ENCODE results near the gene RNF38. TPM values are rescaled to one million over a fixed set of nuclear protein-coding genes. Genes with fewer than 3 reads are reported as not detected.
A peak's percentile ranks its signal among the peaks of the same experiment; 100 is the strongest.

RNF38 gene
- polyA plus RNA-seq, 4 donors, result 6.0 to 22.6 (median 8.1) TPM

- DNase-seq (no peak), FAIRE-seq (no peak)
- Histone ChIP-seq H3K27me3 (ENCODE audit: control insufficient read depth in 3 of 3, insufficient read depth in 3 of 3, low read length in 3 of 3) (no peaks in the 10 kb centered on the region), H3K9me3 (ENCODE audit: control insufficient read depth in 2 of 2, insufficient read depth in 1 of 2, low read depth in 1 of 2, low read length in 1 of 2) (no peaks in the 10 kb centered on the region), H3K4me1 (ENCODE audit: control insufficient read depth in 3 of 3, insufficient read depth in 2 of 3, low read depth in 1 of 3, low read length in 2 of 3) (no peaks in the 10 kb centered on the region), H3K27ac (ENCODE audit: low read depth in 1 of 3, low read length in 2 of 3) (no peak overlapping the region), H3K36me3 (ENCODE audit: control insufficient read depth in 3 of 3, insufficient read depth in 2 of 3, low read depth in 1 of 3, low read length in 3 of 3) (peaks cover 16 to 20% (median 19%) of the 10 kb centered on the region in 3 donors), H3K4me3 (ENCODE audit: low read depth in 1 of 3, low read length in 3 of 3) (no peak overlapping the region)
- WGBS, 3 donors, result 95 to 98% (median 97%) methylated on average over 1 of the region's 1 CpG
Observed at GRCh38 chr9:36337865-36338264, 62.2 kb downstream of the RNF38 start.

- Histone ChIP-seq H3K4me1 (ENCODE audit: control insufficient read depth in 3 of 3, insufficient read depth in 2 of 3, low read depth in 1 of 3, low read length in 2 of 3) (no peaks in the 10 kb centered on the region), H3K9me3 (ENCODE audit: control insufficient read depth in 2 of 2, insufficient read depth in 1 of 2, low read depth in 1 of 2, low read length in 1 of 2) (no peaks in the 10 kb centered on the region), H3K27ac (ENCODE audit: low read depth in 1 of 3, low read length in 2 of 3) (no peak overlapping the region), H3K4me3 (ENCODE audit: low read depth in 1 of 3, low read length in 3 of 3) (no peak overlapping the region), H3K36me3 (ENCODE audit: control insufficient read depth in 3 of 3, insufficient read depth in 2 of 3, low read depth in 1 of 3, low read length in 3 of 3) (peaks cover 13 to 20% (median 18%) of the 10 kb centered on the region in 3 donors), H3K27me3 (ENCODE audit: control insufficient read depth in 3 of 3, insufficient read depth in 3 of 3, low read length in 3 of 3) (no peaks in the 10 kb centered on the region)
- no peak for FAIRE-seq
- 91 to 93% (median 92%) methylated on average over 2 of the region's 2 CpGs for WGBS, 3 donors
- DNase-seq, result no peak
Observed at GRCh38 chr9:36337002-36337401, 63.1 kb downstream of the RNF38 start.

GRCh38 chr9:36336131-36336907 lies 63.8 kb downstream of the RNF38 start:
- no peak overlapping the region for H3K4me3 ChIP-seq (ENCODE audit: low read depth in 1 of 3, low read length in 3 of 3)
- H3K4me1 ChIP-seq (ENCODE audit: control insufficient read depth in 3 of 3, insufficient read depth in 2 of 3, low read depth in 1 of 3, low read length in 2 of 3), result no peaks in the 10 kb centered on the region
- no peaks in the 10 kb centered on the region for H3K27me3 ChIP-seq (ENCODE audit: control insufficient read depth in 3 of 3, insufficient read depth in 3 of 3, low read length in 3 of 3)
- no peaks in the 10 kb centered on the region for H3K9me3 ChIP-seq (ENCODE audit: control insufficient read depth in 2 of 2, insufficient read depth in 1 of 2, low read depth in 1 of 2, low read length in 1 of 2)
- FAIRE-seq (no peak), DNase-seq (no peak)
- no peak overlapping the region for H3K27ac ChIP-seq (ENCODE audit: low read depth in 1 of 3, low read length in 2 of 3)
- 72 to 92% (median 91%) methylated on average over 3 of the region's 3 CpGs for WGBS, 3 donors
- H3K36me3 ChIP-seq (ENCODE audit: control insufficient read depth in 3 of 3, insufficient read depth in 2 of 3, low read depth in 1 of 3, low read length in 3 of 3), result peaks cover 13 to 17% (median 15%) of the 10 kb centered on the region in 3 donors

DNA sequence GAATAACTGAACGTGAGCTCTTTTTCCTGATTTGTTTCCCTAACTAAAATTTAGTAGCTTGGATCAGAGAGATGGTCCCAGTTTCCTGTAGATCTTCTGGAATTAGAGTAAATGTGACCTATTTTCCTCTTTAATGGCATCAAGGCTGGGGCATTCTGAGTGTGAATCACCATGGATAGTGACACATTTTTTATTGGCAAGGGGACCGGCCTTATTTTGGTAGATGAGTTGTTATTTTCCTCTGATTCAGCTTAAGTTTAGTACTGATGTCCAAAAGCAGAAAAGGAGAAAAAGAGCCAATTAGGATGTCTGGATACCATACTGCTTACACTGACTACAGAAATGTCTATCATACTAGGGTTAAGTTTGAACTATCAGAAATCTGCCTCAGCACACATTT lies 68.1 kb downstream of the RNF38 start:
- FAIRE-seq, result no peak
- WGBS, 3 donors, result 62 to 81% (median 81%) methylated on average over 2 of the region's 2 CpGs
- H3K36me3 ChIP-seq (ENCODE audit: control insufficient read depth in 3 of 3, insufficient read depth in 2 of 3, low read depth in 1 of 3, low read length in 3 of 3), result peaks cover 0 to 12% (median 2%) of the 10 kb centered on the region in 3 donors

DNA sequence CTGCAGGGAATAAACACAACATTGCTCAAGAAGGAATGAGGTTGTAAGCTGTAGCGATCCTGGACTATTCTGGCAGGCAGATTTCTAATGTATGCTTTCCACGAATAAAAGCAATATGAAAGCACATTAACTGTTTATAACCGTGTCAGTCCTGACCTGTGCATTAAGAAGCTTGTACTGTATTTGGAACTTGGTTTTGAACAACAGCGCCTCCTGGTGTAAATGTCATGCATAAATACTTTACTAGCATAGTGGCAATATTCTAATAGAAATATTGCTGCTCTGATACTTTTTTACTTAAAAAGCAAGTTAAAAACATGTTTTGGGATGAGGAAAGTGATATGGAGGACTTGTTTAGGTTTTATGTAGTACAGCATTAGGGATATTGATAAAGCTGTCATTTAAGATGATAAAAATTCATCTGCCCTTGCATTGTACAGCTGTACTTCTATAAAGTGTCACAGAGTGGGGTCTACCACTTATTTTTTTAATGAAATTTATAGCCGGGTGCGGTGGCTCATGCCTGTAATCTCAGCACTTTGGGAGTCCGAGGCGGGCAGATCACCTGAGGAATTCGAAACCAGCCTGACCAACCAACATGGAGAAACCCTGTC lies 71.2 kb downstream of the RNF38 start:
- Histone ChIP-seq H3K27me3 (ENCODE audit: control insufficient read depth in 3 of 3, insufficient read depth in 3 of 3, low read length in 3 of 3) (no peaks in the 10 kb centered on the region), H3K4me1 (ENCODE audit: control insufficient read depth in 3 of 3, insufficient read depth in 2 of 3, low read depth in 1 of 3, low read length in 2 of 3) (peaks cover 0 to 9% (median 0%) of the 10 kb centered on the region in 3 donors), H3K36me3 (ENCODE audit: control insufficient read depth in 3 of 3, insufficient read depth in 2 of 3, low read depth in 1 of 3, low read length in 3 of 3) (no peaks in the 10 kb centered on the region), H3K27ac (ENCODE audit: low read depth in 1 of 3, low read length in 2 of 3) (no peak overlapping the region), H3K9me3 (ENCODE audit: control insufficient read depth in 2 of 2, insufficient read depth in 1 of 2, low read depth in 1 of 2, low read length in 1 of 2) (peaks cover 0 to 1% of the 10 kb centered on the region in 2 donors), H3K4me3 (ENCODE audit: low read depth in 1 of 3, low read length in 3 of 3) (no peak overlapping the region)
- WGBS, 3 donors, result 33 to 35% (median 34%) methylated on average over 9 of the region's 9 CpGs
- FAIRE-seq (peak; percentile 26), DNase-seq (peak; percentile 79 to 83)

More for the DNA sequence above, 68.1 kb downstream of the RNF38 start:
- H3K4me1 ChIP-seq (ENCODE audit: control insufficient read depth in 3 of 3, insufficient read depth in 2 of 3, low read depth in 1 of 3, low read length in 2 of 3), result peaks cover 0 to 9% (median 0%) of the 10 kb centered on the region in 3 donors
- no peak for DNase-seq
- no peak overlapping the region for H3K27ac ChIP-seq (ENCODE audit: low read depth in 1 of 3, low read length in 2 of 3)
- no peak overlapping the region for H3K4me3 ChIP-seq (ENCODE audit: low read depth in 1 of 3, low read length in 3 of 3)
- H3K9me3 ChIP-seq (ENCODE audit: control insufficient read depth in 2 of 2, insufficient read depth in 1 of 2, low read depth in 1 of 2, low read length in 1 of 2), result no peaks in the 10 kb centered on the region
- H3K27me3 ChIP-seq (ENCODE audit: control insufficient read depth in 3 of 3, insufficient read depth in 3 of 3, low read length in 3 of 3), result no peaks in the 10 kb centered on the region

GRCh38 chr9:36325081-36325828 lies 74.8 kb downstream of the RNF38 start:
- Histone ChIP-seq H3K4me1 (ENCODE audit: control insufficient read depth in 3 of 3, insufficient read depth in 2 of 3, low read depth in 1 of 3, low read length in 2 of 3) (peaks cover 0 to 12% (median 0%) of the 10 kb centered on the region in 3 donors), H3K27me3 (ENCODE audit: control insufficient read depth in 3 of 3, insufficient read depth in 3 of 3, low read length in 3 of 3) (no peaks in the 10 kb centered on the region), H3K36me3 (ENCODE audit: control insufficient read depth in 3 of 3, insufficient read depth in 2 of 3, low read depth in 1 of 3, low read length in 3 of 3) (no peaks in the 10 kb centered on the region), H3K9me3 (ENCODE audit: control insufficient read depth in 2 of 2, insufficient read depth in 1 of 2, low read depth in 1 of 2, low read length in 1 of 2) (peaks cover 0 to 7% of the 10 kb centered on the region in 2 donors), H3K4me3 (ENCODE audit: low read depth in 1 of 3, low read length in 3 of 3) (no peak overlapping the region), H3K27ac (ENCODE audit: low read depth in 1 of 3, low read length in 2 of 3) (no peak overlapping the region)
- WGBS, 3 donors, result 92 to 94% (median 94%) methylated on average over 24 of the region's 24 CpGs
- no peak for DNase-seq
- FAIRE-seq, result no peak

DNA sequence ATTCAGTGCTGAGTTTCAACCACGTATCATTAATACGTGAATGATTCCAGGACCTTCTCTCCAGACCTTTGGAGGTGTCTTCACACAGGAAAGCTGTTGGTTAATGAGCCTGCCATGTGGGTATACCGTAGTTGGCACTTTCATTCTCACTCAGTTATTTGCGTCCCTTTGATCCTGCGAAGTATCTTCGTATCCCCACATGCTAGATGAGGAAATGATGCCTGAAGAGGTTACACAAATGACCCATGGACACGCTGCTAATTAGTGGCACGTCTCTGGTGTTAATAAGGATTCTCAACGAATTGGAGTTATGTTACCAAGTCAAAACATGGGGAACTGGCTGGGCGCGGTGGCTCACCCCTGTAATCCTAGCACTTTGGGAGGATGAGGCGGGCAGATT lies 76.1 kb downstream of the RNF38 start:
- DNase-seq, result no peak
- Histone ChIP-seq H3K36me3 (ENCODE audit: control insufficient read depth in 3 of 3, insufficient read depth in 2 of 3, low read depth in 1 of 3, low read length in 3 of 3) (no peaks in the 10 kb centered on the region), H3K27ac (ENCODE audit: low read depth in 1 of 3, low read length in 2 of 3) (no peak overlapping the region), H3K27me3 (ENCODE audit: control insufficient read depth in 3 of 3, insufficient read depth in 3 of 3, low read length in 3 of 3) (no peaks in the 10 kb centered on the region), H3K4me3 (ENCODE audit: low read depth in 1 of 3, low read length in 3 of 3) (no peak overlapping the region), H3K4me1 (ENCODE audit: control insufficient read depth in 3 of 3, insufficient read depth in 2 of 3, low read depth in 1 of 3, low read length in 2 of 3) (peaks cover 0 to 20% (median 0%) of the 10 kb centered on the region in 3 donors), H3K9me3 (ENCODE audit: control insufficient read depth in 2 of 2, insufficient read depth in 1 of 2, low read depth in 1 of 2, low read length in 1 of 2) (peaks cover 0 to 7% of the 10 kb centered on the region in 2 donors)
- 84 to 95% (median 87%) methylated on average over 12 of the region's 12 CpGs for WGBS, 3 donors
- FAIRE-seq, result no peak

DNA sequence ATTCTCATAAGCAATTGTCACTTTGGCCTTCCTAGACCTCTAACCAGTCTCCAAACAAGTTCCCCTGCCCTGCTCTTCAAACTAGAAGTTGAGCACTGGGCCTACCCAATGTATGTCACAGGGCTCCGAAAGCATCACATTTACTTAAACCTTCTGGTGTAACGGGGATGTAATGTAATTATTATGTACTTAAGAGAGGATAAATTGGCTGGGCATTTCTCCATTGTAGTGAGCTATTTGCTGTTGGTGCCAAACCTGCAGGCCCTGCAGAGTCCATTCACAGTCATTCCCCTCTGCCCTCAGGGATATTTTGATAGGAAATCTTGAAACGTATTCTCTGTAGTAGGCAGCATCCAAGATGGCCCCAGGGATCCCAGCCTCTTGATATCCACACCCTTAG lies 77.6 kb downstream of the RNF38 start:
- FAIRE-seq, result no peak

More for the DNA sequence above, 77.6 kb downstream of the RNF38 start:
- H3K36me3 ChIP-seq (ENCODE audit: control insufficient read depth in 3 of 3, insufficient read depth in 2 of 3, low read depth in 1 of 3, low read length in 3 of 3), result no peaks in the 10 kb centered on the region
- no peak overlapping the region for H3K4me3 ChIP-seq (ENCODE audit: low read depth in 1 of 3, low read length in 3 of 3)
- 61 to 63% (median 62%) methylated on average over 3 of the region's 3 CpGs for WGBS, 3 donors
- H3K27me3 ChIP-seq (ENCODE audit: control insufficient read depth in 3 of 3, insufficient read depth in 3 of 3, low read length in 3 of 3), result no peaks in the 10 kb centered on the region
- H3K4me1 ChIP-seq (ENCODE audit: control insufficient read depth in 3 of 3, insufficient read depth in 2 of 3, low read depth in 1 of 3, low read length in 2 of 3), result peaks cover 0 to 26% (median 0%) of the 10 kb centered on the region in 3 donors
- no peak overlapping the region for H3K27ac ChIP-seq (ENCODE audit: low read depth in 1 of 3, low read length in 2 of 3)
- DNase-seq, result no peak
- peaks cover 0 to 7% of the 10 kb centered on the region in 2 donors for H3K9me3 ChIP-seq (ENCODE audit: control insufficient read depth in 2 of 2, insufficient read depth in 1 of 2, low read depth in 1 of 2, low read length in 1 of 2)

Measured in small intestine (tissue), 7 donors.